ENCODE data around the gene TBC1D9B. TPM values are rescaled to one million over a fixed set of nuclear protein-coding genes. Genes with fewer than 3 reads are reported as not detected.

Gene TBC1D9B
- total and polyA plus RNA-seq, 9 of the 15 experiments (the other 6 are each of a cell fraction or from before 2014, with no cell fraction given), result 2.9 to 59.1 (median 33.5) TPM

DNA sequence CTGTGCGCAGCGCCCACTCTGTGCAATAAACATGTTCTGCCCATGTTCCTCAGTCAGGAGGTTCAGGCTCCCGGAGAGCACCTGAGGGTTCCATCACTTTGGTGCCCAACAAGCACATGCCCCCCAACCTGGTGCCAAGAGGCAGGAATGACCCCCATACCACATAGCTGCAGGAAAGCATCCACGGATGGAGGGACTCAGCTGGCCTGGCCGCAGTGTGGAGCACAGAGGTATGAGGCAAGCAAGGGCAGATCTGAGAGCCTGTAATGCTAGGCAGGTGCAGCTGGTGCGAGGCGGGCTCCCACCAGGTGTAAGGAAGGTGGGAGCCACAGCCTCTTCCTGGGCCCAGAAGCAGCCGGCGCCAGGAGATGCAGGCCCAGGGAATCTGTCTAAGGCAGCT lies 44.8 kb downstream of the TBC1D9B start:
- no peak for DNase-seq (ENCODE audit: extremely low read depth in 1 of 4, low spot score in 3 of 4)
- ChIA-PET CTCF (ENCODE audit: low intra/inter-chr PET ratio) (no interaction called here), POLR2A (interaction anchor here (0.6 to 1.3 kb wide), 2 partner anchors 19 to 42 kb away, joined by 3 to 4 read pairs; partner anchors contain the start of gene SQSTM1)
- no peak for FAIRE-seq
- no peaks in the 10 kb centered on the region for H3K9me3 ChIP-seq (replicated peaks; ENCODE audit: control insufficient read depth, insufficient read depth, low read depth, low read length)
- no peak overlapping the region for H3K9ac ChIP-seq (ENCODE audit: insufficient read depth in 1 of 2, low read depth in 2 of 2, low read length in 2 of 2)
- intact Hi-C loops (cut with micrococcal nuclease) (no loop called here), in situ Hi-C loops (cut with MboI) (no loop called here)
- peaks cover 8% of the 10 kb centered on the region; the same call in 2 of the 3 replicates for H3K79me2 ChIP-seq (ENCODE audit: control insufficient read depth, insufficient read depth, low read length)
- no peaks in the 10 kb centered on the region for H3K27me3 ChIP-seq (ENCODE audit: control insufficient read depth in 2 of 2, insufficient read depth in 2 of 2, low read length in 2 of 2)
- no peak overlapping the region for H3K4me2 ChIP-seq (ENCODE audit: insufficient read depth, low read length)
- BruUV-seq (replicated peaks), result no TSS peak
- H3K36me3 ChIP-seq (ENCODE audit: control insufficient read depth, insufficient read depth, low read length), result peaks cover 56% of the 10 kb centered on the region; the same call in 2 of the 3 replicates
- H3K9me1 ChIP-seq (ENCODE audit: control insufficient read depth, insufficient read depth, low read length), result peaks cover 2% of the 10 kb centered on the region
- 96% methylated on average over 9 of the region's 9 CpGs for WGBS (ENCODE audit: insufficient coverage, low coverage, missing lambda C conversion rate)
- no peak overlapping the region for H3K4me3 ChIP-seq
- ATAC-seq, result no peak
- TF ChIP-seq ZNF212 (CRISPR knock-in tag; IDR thresholded peaks at IDR 0.05), result no peak
- no peak for TF ChIP-seq MCM7 (IDR thresholded peaks at IDR 0.05)
- no peak for TF ChIP-seq ZNF431 (CRISPR knock-in tag; IDR thresholded peaks at IDR 0.05)
- TF ChIP-seq MIER1 (IDR thresholded peaks at IDR 0.05; ENCODE audit: low read depth), result no peak
- TF ChIP-seq, protein P1, sequence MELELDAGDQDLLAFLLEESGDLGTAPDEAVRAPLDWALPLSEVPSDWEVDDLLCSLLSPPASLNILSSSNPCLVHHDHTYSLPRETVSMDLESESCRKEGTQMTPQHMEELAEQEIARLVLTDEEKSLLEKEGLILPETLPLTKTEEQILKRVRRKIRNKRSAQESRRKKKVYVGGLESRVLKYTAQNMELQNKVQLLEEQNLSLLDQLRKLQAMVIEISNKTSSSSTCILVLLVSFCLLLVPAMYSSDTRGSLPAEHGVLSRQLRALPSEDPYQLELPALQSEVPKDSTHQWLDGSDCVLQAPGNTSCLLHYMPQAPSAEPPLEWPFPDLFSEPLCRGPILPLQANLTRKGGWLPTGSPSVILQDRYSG (tag; conservative IDR thresholded peaks at IDR 0.05; ENCODE audit: low read depth), result no peak
- no peak for TF ChIP-seq MYBL2 (IDR thresholded peaks at IDR 0.05; ENCODE audit: low read depth)
- no peak for TF ChIP-seq MYBL2 (CRISPR knock-in tag; IDR thresholded peaks at IDR 0.05; ENCODE audit: borderline replicate concordance)
- no peak for TF ChIP-seq FOXK2 (conservative IDR thresholded peaks at IDR 0.05 in 1 of 2, IDR thresholded peaks at IDR 0.05 in 1 of 2; ENCODE audit: low read depth in 2 of 2)
- no peak for TF ChIP-seq FIP1L1 (IDR thresholded peaks at IDR 0.05; ENCODE audit: low read depth, low read length, poor library complexity, severe bottlenecking)
- TF ChIP-seq TAL1 (IDR thresholded peaks at IDR 0.05), result no peak
- no peak for TF ChIP-seq FOXM1 (IDR thresholded peaks at IDR 0.05; ENCODE audit: low read depth)
- TF ChIP-seq FOXM1 (CRISPR knock-in tag; IDR thresholded peaks at IDR 0.05; ENCODE audit: low read depth), result no peak
- TF ChIP-seq PHF8 (IDR thresholded peaks at IDR 0.05; ENCODE audit: borderline replicate concordance, low read length), result no peak
- TF ChIP-seq NR3C1 (CRISPR knock-in tag; IDR thresholded peaks at IDR 0.05), result no peak
- TF ChIP-seq XRCC5 (IDR thresholded peaks at IDR 0.05; ENCODE audit: low read depth, low read length), result no peak
- no peak for TF ChIP-seq NR2F6 (CRISPR knock-in tag; IDR thresholded peaks at IDR 0.05)
- no peak for TF ChIP-seq MCM3 (IDR thresholded peaks at IDR 0.05)
- no peak for TF ChIP-seq LCOR (CRISPR knock-in tag; IDR thresholded peaks at IDR 0.05)
- TF ChIP-seq GTF2E2 (tag; IDR thresholded peaks at IDR 0.05), result no peak
- TF ChIP-seq ZBED1 (IDR thresholded peaks at IDR 0.05), result no peak
- no peak overlapping the region for H3K27ac ChIP-seq (ENCODE audit: extremely low read depth, low read depth, low read length)
- H3K4me1 ChIP-seq (replicated peaks in 1 of 2; ENCODE audit: control insufficient read depth in 2 of 2, insufficient read depth in 2 of 2, low read length in 2 of 2), result peaks cover 4 to 34% of the 10 kb centered on the region in 2 experiments; a peak in 3 of 5 replicates
- H2AFZ ChIP-seq (ENCODE audit: low read depth, low read length), result no peak overlapping the region
- H4K20me1 ChIP-seq (replicated peaks; ENCODE audit: control insufficient read depth, insufficient read depth, low read length), result no peaks in the 10 kb centered on the region

Data from K562 (cell line).